OCI-LY3 (cell line): ENCODE results near the gene VPS54.

Experiments used
- EZH2phosphoT487 ChIP-seq: fragments of 200-600 bp; shearing (Covaris generic); IDR thresholded peaks from 2 replicates; pipeline ENCODE4 v1.6.1; 2018; ENCODE audit warnings: antibody characterized with exemption, mixed run types, low read depth
- TF ChIP-seq, protein P1 (sequence below): fragments of 200-600, 300-600 bp; sonication (generic); IDR thresholded peaks from 2 replicates; pipeline ENCODE4 v1.5.1; 2014; ENCODE audit warnings: antibody characterized with exemption, low read length, low read depth

DNA sequence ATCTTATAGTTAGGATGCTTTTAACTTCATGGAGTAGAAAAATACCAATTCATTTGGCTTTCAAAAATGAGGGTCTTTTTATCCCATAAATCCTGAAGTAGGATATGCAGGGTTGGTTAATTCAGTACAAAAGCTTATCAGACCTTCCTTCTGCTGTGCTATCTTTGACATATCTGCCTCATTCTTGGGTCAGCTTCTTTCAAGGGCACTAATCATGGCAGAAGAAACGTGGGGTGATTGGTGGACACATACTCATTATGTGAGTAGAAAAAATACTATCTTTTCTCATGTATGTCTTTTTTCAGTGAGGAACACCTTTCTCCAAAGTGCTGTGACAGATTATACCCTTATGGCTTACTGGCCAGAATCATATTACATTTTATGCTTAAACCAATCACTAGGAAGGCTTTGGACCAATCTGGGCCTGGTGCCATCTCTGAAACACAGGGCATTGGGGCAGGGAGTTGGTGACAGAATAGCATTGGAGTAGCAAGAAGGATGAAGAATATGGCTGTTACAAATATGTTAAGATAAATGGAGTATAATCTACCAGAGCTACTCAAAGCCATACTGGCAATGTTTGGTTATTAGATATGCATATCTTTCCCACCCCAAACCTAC lies 167.4 kb downstream of the VPS54 start:
- TF ChIP-seq, protein P1, sequence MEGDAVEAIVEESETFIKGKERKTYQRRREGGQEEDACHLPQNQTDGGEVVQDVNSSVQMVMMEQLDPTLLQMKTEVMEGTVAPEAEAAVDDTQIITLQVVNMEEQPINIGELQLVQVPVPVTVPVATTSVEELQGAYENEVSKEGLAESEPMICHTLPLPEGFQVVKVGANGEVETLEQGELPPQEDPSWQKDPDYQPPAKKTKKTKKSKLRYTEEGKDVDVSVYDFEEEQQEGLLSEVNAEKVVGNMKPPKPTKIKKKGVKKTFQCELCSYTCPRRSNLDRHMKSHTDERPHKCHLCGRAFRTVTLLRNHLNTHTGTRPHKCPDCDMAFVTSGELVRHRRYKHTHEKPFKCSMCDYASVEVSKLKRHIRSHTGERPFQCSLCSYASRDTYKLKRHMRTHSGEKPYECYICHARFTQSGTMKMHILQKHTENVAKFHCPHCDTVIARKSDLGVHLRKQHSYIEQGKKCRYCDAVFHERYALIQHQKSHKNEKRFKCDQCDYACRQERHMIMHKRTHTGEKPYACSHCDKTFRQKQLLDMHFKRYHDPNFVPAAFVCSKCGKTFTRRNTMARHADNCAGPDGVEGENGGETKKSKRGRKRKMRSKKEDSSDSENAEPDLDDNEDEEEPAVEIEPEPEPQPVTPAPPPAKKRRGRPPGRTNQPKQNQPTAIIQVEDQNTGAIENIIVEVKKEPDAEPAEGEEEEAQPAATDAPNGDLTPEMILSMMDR = no peak
- TF ChIP-seq EZH2phosphoT487 = no peak
